ENCODE measurements around the gene SIPA1L3.

The SIPA1L3 gene

DNA sequence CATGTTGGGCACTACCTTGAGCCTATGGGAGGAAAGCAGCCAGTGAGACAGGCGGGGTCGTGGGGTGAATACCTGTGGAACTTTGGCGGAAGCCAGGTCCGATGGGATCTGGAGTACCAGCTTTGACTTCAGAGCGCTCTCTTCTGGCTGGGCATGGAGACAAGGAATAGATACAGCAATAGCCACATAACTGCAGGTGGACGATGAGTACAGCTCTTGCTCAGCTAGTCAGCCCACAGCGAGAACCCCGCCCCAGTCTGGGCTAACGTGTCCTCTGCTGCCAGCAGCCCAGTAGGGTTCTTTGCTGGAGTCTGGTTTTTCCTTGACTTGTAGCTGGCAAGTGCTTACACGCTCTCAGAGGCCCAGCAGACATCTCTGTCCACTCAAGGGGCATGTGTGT lies 83.4 kb downstream of the SIPA1L3 start:
- Histone ChIP-seq H3K4me1 (ENCODE audit: control insufficient read depth in 1 of 2, insufficient read depth in 1 of 2, low read depth in 1 of 2, low read length in 1 of 2) (no peaks in the 10 kb centered on the region), H3K9me3 (no peaks in the 10 kb centered on the region), H3K27ac (no peak overlapping the region)

GRCh38 chr19:37991176-37991835 lies 84.3 kb downstream of the SIPA1L3 start:
- H3K27me3 ChIP-seq: no peaks in the 10 kb centered on the region
- TF ChIP-seq CTCF (IDR thresholded peaks at IDR 0.05): no peak
- H3K27ac ChIP-seq: no peak overlapping the region
- H3K4me3 ChIP-seq (ENCODE audit: low read depth in 1 of 2, low read length in 1 of 2): no peak overlapping the region
- no peaks in the 10 kb centered on the region for H3K4me1 ChIP-seq (ENCODE audit: control insufficient read depth in 1 of 2, insufficient read depth in 1 of 2, low read depth in 1 of 2, low read length in 1 of 2)
- H3K9me3 ChIP-seq: no peaks in the 10 kb centered on the region
- H3K36me3 ChIP-seq: no peaks in the 10 kb centered on the region

More for the DNA sequence above, 83.4 kb downstream of the SIPA1L3 start:
- TF ChIP-seq CTCF (IDR thresholded peaks at IDR 0.05): no peak
- no peaks in the 10 kb centered on the region for H3K36me3 ChIP-seq
- H3K27me3 ChIP-seq: no peaks in the 10 kb centered on the region
- H3K4me3 ChIP-seq (ENCODE audit: low read depth in 1 of 2, low read length in 1 of 2): no peak overlapping the region

DNA sequence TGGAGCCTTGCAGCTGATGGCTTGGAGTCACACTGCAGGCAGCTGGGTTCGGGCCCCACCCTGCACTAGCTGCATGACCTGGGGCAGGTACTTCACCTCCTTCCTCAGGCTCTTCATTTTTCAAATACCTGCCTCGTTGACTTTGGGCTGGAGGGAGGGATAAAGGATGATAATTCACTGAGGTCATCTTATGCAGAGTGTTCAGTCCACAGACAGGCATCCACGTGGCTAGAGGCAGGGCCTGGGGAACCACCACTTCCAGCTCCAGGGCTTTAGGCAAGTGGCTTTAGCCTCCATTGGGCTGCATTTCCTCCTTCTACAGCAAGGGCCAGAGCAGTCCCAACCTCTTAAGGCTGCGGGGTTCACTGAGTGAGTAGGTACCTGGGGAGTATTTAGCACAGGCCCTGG lies 84.8 kb downstream of the SIPA1L3 start:
- H3K27ac ChIP-seq: no peak overlapping the region
- H3K4me3 ChIP-seq (ENCODE audit: low read depth in 1 of 2, low read length in 1 of 2): no peak overlapping the region
- H3K27me3 ChIP-seq: no peaks in the 10 kb centered on the region
- H3K36me3 ChIP-seq: no peaks in the 10 kb centered on the region
- TF ChIP-seq CTCF (IDR thresholded peaks at IDR 0.05): no peak
- H3K4me1 ChIP-seq (ENCODE audit: control insufficient read depth in 1 of 2, insufficient read depth in 1 of 2, low read depth in 1 of 2, low read length in 1 of 2): no peaks in the 10 kb centered on the region
- H3K9me3 ChIP-seq: no peaks in the 10 kb centered on the region

DNA sequence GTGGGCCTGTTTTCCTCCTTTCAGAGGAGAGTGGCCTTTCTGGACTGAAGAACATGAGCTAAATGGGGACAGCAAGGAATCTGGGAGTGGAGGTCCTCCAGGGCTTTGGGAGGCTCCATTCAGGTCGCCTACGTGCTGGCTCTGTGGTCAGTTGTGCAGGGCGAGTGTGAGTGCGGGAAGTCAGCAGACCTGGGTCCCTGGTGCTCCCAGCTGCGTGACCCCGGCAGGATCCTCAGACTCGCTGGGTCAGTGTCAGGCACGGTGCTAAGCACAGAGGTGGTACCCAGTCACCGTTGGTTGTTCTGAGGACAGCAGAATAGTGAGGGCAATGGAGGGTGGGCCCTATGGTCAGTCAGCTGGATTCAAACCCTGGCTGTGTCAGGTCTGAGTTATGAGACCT lies 85.8 kb downstream of the SIPA1L3 start:
- TF ChIP-seq CTCF (IDR thresholded peaks at IDR 0.05): no peak
- H3K27ac ChIP-seq: no peak overlapping the region

DNA sequence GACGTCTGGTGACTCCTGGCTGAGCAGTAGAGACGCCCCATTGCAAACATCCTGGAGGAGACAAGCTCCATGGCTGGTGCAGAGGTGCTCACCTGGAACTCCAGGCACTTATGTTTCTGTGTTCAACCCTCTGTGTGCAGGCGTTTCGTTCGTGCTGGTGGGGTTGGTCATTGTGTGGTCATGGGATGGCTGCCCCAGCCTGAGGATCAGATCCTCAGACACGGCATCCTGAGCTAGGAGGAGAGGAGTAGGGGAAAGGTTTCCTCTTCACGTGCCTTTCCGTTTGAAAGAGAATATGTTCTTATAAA lies 87.8 kb downstream of the SIPA1L3 start:
- Histone ChIP-seq H3K36me3 (no peaks in the 10 kb centered on the region), H3K27ac (no peak overlapping the region), H3K27me3 (no peaks in the 10 kb centered on the region), H3K9me3 (no peaks in the 10 kb centered on the region), H3K4me3 (ENCODE audit: low read depth in 1 of 2, low read length in 1 of 2) (no peak overlapping the region), H3K4me1 (ENCODE audit: control insufficient read depth in 1 of 2, insufficient read depth in 1 of 2, low read depth in 1 of 2, low read length in 1 of 2) (no peaks in the 10 kb centered on the region)
- no peak for TF ChIP-seq CTCF (IDR thresholded peaks at IDR 0.05)

More for the DNA sequence above, 85.8 kb downstream of the SIPA1L3 start:
- Histone ChIP-seq H3K27me3 (no peaks in the 10 kb centered on the region), H3K4me1 (ENCODE audit: control insufficient read depth in 1 of 2, insufficient read depth in 1 of 2, low read depth in 1 of 2, low read length in 1 of 2) (no peaks in the 10 kb centered on the region), H3K36me3 (no peaks in the 10 kb centered on the region), H3K9me3 (no peaks in the 10 kb centered on the region), H3K4me3 (ENCODE audit: low read depth in 1 of 2, low read length in 1 of 2) (no peak overlapping the region)

- H3K27me3 ChIP-seq: no peaks in the 10 kb centered on the region
- no peak overlapping the region for H3K4me3 ChIP-seq (ENCODE audit: low read depth in 1 of 2, low read length in 1 of 2)
- TF ChIP-seq CTCF (IDR thresholded peaks at IDR 0.05): no peak
- H3K9me3 ChIP-seq: no peaks in the 10 kb centered on the region
- H3K27ac ChIP-seq: no peak overlapping the region
- H3K36me3 ChIP-seq: no peaks in the 10 kb centered on the region
- H3K4me1 ChIP-seq (ENCODE audit: control insufficient read depth in 1 of 2, insufficient read depth in 1 of 2, low read depth in 1 of 2, low read length in 1 of 2): no peaks in the 10 kb centered on the region
Observed at GRCh38 chr19:37995346-37995745, 88.3 kb downstream of the SIPA1L3 start.
